Testis (tissue), 3 donors: Measurements from ENCODE around the gene ZNF555. TPM values are rescaled to one million over a fixed set of nuclear protein-coding genes. Genes with fewer than 3 reads are reported as not detected.

Source experiments
- DNase-seq: peaks from one replicate; pipeline ENCODE4 v3.0.0-alpha.2; 2019
- H3K27ac ChIP-seq, 2 donors: fragments of 200-600 bp; sonication (generic); one replicate each; pipeline ENCODE4 v1.5.1; 2019
- H3K27me3 ChIP-seq: fragments of 200-600 bp; sonication (generic); one replicate; pipeline ENCODE4 v1.5.1; 2019
- H3K36me3 ChIP-seq: fragments of 200-600 bp; sonication (generic); one replicate; pipeline ENCODE4 v1.5.1; 2017; ENCODE audit warnings: low read depth; ENCODE audit errors: missing control alignments
- H3K4me1 ChIP-seq: fragments of 200-600 bp; sonication (generic); one replicate; pipeline ENCODE4 v1.5.1; 2019
- H3K4me3 ChIP-seq, 2 donors: fragments of 200-600 bp; sonication (generic); one replicate each; pipeline ENCODE4 v1.5.1; 2017 to 2019
- H3K9me3 ChIP-seq: fragments of 200-600 bp; sonication (generic); one replicate; pipeline ENCODE4 v1.5.1; 2017
- POLR2A ChIP-seq: fragments of 450-650 bp; IDR thresholded peaks from one replicate; pipeline ENCODE4 v1.6.1; 2017; ENCODE audit warnings: antibody characterized with exemption, mild to moderate bottlenecking, moderate library complexity
- WGBS, 2 donors: methylation state at CpG; one replicate each; pipeline ENCODE4 v1.1.5; 2018; 5-methylcytosine and 5-hydroxymethylcytosine counted together
- intact Hi-C: fragments of 100-400 bp; cut with DNase I; formaldehyde crosslinking; loops from one replicate; pipeline ENCODE4 v1.15.1; 2023; ENCODE audit warnings: low total_unique reads
- polyA plus RNA-seq: library from polyadenylated mRNA; stranded (reverse); fragments of 350-450 nt; fragmentation: Illumina TruSeq; extraction: RNeasy Lipid Tissue Mini Kit (QIAGEN cat#74804); gene quantifications from one replicate; pipeline ENCODE4 v1.2.3, GENCODE V29; 2014; ENCODE audit warnings: low read depth, low replicate concordance; ENCODE audit not compliant: insufficient read depth
- total RNA-seq, 2 donors: library from RNA; depleted of rRNA; stranded (reverse); fragments of >200 nt; gene quantifications; one replicate each; pipeline ENCODE4 v1.2.3, GENCODE V29; 2016
- TF ChIP-seq, protein P1 (sequence below), 3 experiments: fragments of 450-650 bp in 2 of 3; fragments of 200-600 bp in 1 of 3; sonication (generic) in 1 of 3; IDR thresholded peaks; one replicate each; pipeline ENCODE4 v1.5.1; 2016 to 2019; ENCODE audit warnings: antibody characterized with exemption in 3 of 3, mild to moderate bottlenecking in 2 of 3, moderate library complexity in 1 of 3

Gene ZNF555
- total and polyA plus RNA-seq, 3 donors from 2014 or later = 7.1 to 8.5 (median 7.2) TPM

GRCh38 chr19:2813235-2814160 lies 27.8 kb upstream of the ZNF555 start:
- H3K4me1 ChIP-seq = no peaks in the 10 kb centered on the region
- intact Hi-C loops = no loop called here
- no peak overlapping the region for H3K27ac ChIP-seq
- H3K27me3 ChIP-seq = no peaks in the 10 kb centered on the region
- H3K9me3 ChIP-seq = no peaks in the 10 kb centered on the region
- no peaks in the 10 kb centered on the region for H3K36me3 ChIP-seq
- 89 to 91% methylated on average over 17 to 35 of the region's 35 CpGs for WGBS, 2 donors
- no peak overlapping the region for H3K4me3 ChIP-seq
- no peak for DNase-seq
- TF ChIP-seq, protein P1, sequence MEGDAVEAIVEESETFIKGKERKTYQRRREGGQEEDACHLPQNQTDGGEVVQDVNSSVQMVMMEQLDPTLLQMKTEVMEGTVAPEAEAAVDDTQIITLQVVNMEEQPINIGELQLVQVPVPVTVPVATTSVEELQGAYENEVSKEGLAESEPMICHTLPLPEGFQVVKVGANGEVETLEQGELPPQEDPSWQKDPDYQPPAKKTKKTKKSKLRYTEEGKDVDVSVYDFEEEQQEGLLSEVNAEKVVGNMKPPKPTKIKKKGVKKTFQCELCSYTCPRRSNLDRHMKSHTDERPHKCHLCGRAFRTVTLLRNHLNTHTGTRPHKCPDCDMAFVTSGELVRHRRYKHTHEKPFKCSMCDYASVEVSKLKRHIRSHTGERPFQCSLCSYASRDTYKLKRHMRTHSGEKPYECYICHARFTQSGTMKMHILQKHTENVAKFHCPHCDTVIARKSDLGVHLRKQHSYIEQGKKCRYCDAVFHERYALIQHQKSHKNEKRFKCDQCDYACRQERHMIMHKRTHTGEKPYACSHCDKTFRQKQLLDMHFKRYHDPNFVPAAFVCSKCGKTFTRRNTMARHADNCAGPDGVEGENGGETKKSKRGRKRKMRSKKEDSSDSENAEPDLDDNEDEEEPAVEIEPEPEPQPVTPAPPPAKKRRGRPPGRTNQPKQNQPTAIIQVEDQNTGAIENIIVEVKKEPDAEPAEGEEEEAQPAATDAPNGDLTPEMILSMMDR (IDR thresholded peaks at IDR 0.05) = no peak
- no peak for TF ChIP-seq POLR2A

DNA sequence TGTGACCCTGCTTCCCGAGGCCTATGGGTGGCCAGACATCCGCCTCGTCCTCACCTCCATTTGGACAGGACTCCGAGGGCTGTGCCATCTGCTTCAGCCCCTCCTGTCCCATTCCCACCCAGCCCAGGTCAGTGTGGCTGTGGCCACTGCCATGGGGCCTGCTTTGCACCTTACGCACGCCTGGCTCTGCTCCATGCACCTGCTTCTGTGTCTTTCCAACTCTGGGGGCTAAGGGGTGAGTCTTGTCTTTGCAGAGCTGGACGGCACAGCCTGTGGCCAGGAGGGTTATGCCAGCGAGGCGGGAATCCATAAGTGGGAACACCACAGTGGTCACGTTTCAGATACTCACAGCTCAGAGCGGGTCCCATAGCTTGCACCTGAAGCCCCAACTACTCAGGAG lies 26.8 kb upstream of the ZNF555 start:
- Histone ChIP-seq H3K4me1 (no peaks in the 10 kb centered on the region), H3K36me3 (no peaks in the 10 kb centered on the region), H3K27me3 (no peaks in the 10 kb centered on the region), H3K27ac (no peak overlapping the region), H3K9me3 (no peaks in the 10 kb centered on the region), H3K4me3 (no peak overlapping the region)
- 94 to 100% methylated on average over 1 to 11 of the region's 11 CpGs for WGBS, 2 donors
- DNase-seq = no peak
- no peak for TF ChIP-seq POLR2A
- TF ChIP-seq, protein P1 (IDR thresholded peaks at IDR 0.05) = no peak
- intact Hi-C loops = no loop called here

GRCh38 chr19:2815191-2815614 lies 26.1 kb upstream of the ZNF555 start:
- DNase-seq = no peak
- Histone ChIP-seq H3K36me3 (no peaks in the 10 kb centered on the region), H3K27ac (no peak overlapping the region), H3K9me3 (no peaks in the 10 kb centered on the region), H3K4me3 (no peak overlapping the region), H3K4me1 (no peaks in the 10 kb centered on the region), H3K27me3 (no peaks in the 10 kb centered on the region)
- TF ChIP-seq, protein P1 (IDR thresholded peaks at IDR 0.05) = no peak
- no peak for TF ChIP-seq POLR2A
- WGBS, 2 donors = 90 to 96% methylated on average over 8 to 13 of the region's 13 CpGs
- intact Hi-C loops = no loop called here

DNA sequence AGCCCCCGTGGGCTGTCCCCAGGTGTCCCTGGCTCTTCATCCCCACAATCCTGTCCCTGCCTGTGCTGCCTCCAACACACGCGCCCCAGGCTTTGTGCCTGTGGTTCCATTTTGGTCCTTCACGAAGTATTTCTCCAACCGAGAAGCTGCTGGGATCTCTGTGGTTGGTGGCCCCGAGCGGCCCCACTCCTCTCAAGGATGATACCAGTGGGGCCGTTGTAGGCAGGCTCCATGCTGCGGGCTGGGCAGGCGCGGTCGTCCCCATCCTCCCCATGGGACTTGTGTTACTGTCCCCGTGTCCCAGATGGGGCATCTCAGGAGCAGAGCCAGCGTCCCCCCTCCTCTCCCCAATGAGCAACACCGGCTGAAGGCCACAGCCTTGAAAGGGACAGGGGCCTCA lies 25.4 kb upstream of the ZNF555 start:
- no peak for DNase-seq
- peaks cover 2% of the 10 kb centered on the region for H3K4me1 ChIP-seq
- 81 to 85% methylated on average over 4 to 15 of the region's 15 CpGs for WGBS, 2 donors
- H3K27me3 ChIP-seq = no peaks in the 10 kb centered on the region
- no peaks in the 10 kb centered on the region for H3K9me3 ChIP-seq
- intact Hi-C loops = no loop called here
- H3K4me3 ChIP-seq = no peak overlapping the region
- no peaks in the 10 kb centered on the region for H3K36me3 ChIP-seq
- no peak overlapping the region for H3K27ac ChIP-seq
- TF ChIP-seq, protein P1 (IDR thresholded peaks at IDR 0.05) = no peak
- no peak for TF ChIP-seq POLR2A
